Glomerular visceral epithelial cell (primary cell): ENCODE measurements around the gene NELFE.
A peak's percentile ranks its signal among the peaks of the same experiment; 100 is the strongest.

Experiments used
- DNase-seq: peaks from one replicate; pipeline ENCODE4 v3.0.0-alpha.2; 2016; ENCODE audit errors: extremely low spot score

NELFE gene

GRCh38 chr6:31972709-31973350 lies 14.1 kb upstream of the NELFE start:
- peak; percentile 20 for DNase-seq

DNA sequence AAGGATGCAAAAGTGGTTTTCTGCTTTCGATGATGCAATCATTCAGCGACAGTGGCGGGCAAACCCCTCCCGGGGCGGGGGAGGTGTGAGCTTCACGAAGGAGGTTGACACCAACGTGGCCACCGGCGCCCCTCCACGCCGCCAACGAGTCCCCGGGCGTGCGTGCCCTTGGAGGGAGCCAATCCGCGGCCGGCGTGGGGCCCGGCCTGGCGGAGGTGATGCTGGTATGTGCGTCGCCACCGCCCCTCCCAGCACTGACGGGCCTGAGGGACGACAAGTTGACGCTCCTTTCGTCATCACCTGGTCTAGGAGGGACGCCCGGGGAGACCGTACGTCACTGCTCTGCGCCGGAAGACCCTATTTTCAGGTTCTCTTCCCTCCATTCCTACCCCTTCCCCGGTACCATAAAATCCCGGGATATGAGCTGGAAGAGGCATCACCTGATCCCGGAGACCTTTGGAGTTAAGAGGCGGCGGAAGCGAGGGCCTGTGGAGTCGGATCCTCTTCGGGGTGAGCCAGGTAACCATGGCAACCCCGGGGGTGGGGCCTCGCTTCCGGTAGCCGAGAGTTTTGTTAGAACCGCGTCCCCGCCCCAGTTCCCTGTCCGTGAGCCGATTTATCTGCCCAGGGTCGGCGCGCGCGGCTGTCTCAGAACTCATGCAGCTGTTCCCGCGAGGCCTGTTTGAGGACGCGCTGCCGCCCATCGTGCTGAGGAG lies 13.4 kb upstream of the NELFE start, which contains the start of gene DXO:
DXO (minus strand) TSS at position 146 of the 716 bp plus-strand sequence. CDS start 463 bp downstream, outside the sequence.
- DNase-seq, result peak; percentile 97

DNA sequence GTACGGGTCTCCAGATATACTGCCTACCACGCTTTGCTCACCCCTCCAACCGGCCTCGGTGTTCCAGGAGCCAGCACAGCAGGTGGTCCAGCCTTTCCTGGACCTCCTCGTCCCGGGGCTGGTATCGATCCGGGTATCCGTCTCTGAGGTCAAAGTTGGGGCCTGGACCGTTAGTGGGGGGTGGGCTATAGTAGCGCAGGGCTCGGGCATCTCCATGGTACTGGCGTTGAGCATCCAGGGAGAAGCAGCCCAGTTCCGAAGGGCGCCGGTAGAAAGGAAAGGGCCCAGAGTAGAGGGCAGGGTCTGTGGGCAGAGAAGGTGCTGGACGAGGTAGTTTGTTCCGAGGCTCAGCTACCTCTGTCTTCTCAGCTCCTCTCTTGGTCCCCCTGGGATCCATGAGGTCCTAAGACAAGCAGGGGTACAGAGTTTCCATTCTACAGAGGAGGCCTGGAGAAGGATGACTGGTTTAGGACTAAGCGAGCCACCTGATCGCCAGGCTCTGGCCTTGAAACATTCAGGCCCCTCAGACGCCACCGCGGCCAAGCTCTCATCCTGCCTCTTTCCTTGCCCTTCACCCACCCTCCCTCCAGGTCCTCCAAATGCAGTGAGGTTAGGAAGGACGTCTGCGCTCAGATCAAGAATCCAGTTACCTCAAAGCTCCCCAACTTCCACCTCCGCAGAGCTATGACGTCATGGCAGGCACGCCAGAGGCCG lies 12.7 kb upstream of the NELFE start:
- DNase-seq, result no peak

GRCh38 chr6:31970604-31971271 lies 12.0 kb upstream of the NELFE start:
- no peak for DNase-seq

DNA sequence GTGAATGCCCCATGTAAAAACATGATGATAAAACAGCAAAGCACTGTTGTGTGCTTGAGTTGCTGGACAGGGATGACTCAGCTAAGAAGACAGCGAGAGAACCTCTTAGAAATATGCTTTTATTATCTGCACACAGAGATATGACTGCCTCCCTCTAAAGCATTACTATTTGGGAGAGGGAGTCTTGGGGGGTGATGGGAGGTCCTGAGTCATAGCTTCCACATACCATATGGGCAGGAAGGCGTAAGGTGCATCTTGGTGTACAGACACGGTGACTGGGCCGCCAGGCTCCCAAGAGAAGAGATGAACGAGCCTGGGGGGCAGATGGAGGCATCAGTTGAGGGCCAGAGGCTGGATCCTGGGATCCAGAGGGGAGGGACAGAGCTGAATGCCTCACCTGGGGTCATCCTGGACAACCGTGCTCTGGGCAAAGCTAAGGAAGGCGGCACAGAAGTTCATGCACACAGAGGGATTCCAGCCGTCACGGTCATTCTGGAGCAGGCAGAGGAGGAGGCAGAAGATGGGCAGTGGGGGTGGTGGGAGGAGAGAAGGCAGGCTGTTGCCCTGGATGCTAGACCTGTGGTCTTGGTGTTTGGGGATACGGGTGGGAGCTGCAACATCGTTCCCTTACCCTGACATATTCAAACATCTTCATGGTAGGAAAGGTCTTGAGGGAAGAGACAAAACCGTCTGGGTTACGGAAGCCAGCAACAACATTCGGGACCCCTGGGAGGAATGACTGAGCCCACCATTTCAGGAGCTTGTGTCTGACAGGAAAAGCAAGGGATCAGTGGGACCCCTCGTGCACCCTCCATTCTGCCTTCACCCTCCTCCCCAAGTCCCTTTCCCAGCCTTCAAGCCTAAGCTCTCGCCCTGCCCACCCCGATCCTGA lies 11.2 kb upstream of the NELFE start:
- DNase-seq, result peak; percentile 64

- no peak for DNase-seq
Measured at GRCh38 chr6:31968791-31969711, 10.3 kb upstream of the NELFE start.

DNA sequence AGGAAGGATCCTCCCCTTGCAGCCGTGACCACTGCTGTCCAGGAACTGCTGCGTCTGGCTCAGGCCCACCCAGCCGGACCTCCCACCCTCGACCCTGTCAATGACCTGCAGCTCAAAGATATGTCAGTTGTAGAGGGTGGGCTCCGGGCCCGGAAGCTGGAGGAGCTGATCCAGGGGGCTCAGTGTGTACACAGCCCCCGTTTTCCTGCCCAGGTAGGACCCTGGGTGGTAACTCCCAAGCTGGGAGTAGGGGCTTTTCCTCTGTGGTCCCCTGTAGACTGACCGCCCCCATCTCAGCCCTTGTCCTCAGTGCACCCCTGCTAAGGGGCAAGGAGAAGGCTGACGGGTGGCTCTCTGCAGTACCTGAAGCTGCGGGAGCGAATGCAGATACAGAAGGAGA lies 9.6 kb upstream of the NELFE start:
- DNase-seq, result no peak

GRCh38 chr6:31967926-31968320 lies 9.2 kb upstream of the NELFE start:
- DNase-seq, result no peak

DNA sequence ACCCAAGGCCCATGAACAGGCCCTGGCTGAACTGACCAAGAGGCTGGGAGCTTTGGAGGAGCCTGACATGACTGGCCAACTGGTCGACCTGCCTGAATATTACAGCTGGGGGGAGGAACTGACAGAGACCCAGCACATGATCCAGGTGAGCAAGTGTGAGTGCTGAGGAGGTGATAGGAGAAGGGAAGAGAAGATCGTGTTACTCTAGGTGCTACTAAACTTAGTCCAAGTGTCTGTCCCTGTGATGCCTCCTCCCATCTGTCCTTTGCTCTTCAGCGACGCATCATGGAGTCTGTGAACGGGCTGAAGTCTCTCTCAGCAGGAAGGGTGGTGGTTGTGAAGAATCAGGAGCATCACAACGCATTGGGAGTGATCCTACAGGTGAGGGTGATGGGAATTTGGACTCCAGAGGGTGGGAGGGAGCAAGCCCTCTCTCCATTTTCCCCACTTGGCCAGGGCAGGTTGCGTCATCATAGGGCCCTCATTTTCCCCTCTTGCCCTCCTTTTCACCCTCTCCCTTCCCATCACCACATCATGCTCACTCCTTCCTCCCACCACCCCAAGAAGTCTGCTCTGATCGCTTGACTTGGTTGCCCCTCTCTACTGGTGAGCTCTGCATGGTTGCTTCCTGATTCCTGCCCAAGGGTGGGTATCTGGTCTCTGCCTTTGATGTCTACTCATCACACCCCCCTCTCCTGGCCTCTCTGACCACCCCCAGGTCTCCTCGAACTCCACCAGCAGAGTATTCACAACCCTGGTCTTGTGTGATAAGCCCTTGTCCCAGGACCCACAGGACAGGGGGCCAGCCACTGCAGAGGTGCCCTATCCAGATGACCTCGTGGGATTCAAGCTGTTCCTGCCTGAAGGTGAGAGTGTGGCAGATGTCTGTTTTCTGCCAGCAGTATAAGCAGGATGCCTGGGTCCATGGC lies 8.5 kb upstream of the NELFE start:
- DNase-seq, result no peak

- no peak for DNase-seq
Measured at GRCh38 chr6:31966506-31966905, 7.7 kb upstream of the NELFE start.

DNA sequence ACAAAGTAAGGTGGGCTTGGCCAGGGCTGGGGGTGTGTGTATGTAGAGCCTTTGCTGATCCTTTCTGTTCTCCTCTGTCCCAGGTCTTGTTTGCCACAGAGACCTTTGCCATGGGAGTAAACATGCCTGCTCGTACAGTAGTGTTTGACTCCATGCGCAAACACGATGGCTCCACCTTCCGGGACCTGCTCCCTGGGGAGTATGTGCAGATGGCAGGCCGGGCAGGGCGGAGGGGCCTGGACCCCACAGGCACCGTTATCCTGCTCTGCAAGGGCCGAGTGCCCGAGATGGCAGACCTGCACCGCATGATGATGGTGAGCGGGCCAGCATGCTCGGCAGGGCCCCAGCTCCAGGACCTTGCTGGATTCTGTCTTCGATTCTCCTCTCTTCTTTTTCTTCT lies 6.9 kb upstream of the NELFE start:
- DNase-seq, result no peak

DNA sequence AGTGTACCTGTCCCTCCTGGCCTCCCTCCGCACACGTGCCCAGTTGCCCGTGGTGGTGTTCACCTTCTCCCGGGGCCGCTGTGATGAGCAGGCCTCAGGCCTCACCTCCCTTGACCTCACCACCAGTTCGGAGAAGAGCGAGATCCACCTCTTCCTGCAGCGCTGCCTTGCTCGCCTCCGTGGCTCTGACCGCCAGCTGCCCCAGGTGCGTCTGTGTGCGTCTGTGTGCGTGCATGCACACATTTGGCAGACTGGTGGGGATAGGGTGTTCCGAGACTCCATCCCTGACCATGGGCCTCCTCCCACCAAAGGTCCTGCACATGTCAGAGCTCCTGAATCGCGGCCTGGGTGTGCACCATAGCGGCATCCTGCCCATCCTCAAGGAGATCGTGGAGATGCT lies 5.2 kb upstream of the NELFE start:
- DNase-seq, result no peak

DNA sequence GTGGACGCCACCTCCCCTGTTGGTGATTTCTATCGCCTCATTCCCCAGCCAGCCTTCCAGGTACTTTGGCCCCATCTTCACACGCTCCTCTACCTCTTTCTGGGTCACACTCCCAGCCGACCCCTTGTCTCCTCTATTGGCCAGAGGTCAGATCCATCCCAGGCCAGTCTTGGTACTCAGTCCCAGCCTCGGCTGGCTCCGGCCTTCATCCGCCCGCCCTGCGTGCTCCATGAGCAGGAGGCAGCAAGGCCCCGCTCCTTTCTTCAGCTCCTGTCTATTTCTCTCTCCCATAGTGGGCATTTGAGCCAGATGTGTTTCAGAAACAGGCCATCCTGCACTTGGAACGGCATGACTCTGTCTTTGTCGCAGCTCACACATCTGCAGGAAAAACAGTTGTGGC lies 2.8 kb upstream of the NELFE start:
- no peak for DNase-seq

GRCh38 chr6:31958412-31958740 lies 395 bp downstream of the NELFE start:
- no peak for DNase-seq

DNA sequence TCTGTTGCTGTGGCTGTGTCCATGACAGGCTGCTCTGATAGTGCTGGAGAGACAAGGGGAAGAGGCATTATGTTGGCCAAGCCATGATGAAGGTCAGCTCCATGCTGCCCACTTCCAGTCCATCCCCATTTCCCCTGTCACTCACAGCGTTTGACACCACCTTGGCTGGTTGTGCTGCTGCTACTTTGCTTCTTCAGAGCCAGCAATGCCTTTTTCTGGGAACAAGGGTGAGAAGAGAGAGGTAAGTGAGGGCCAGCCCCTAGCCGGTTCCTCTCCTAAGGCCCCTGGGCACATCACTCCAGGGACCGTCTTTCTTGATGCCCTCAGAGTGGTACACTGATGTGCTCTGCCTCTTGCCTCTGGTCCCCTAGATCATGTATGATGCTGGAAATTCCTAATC lies 2.0 kb downstream of the NELFE start:
- DNase-seq, result no peak

DNA sequence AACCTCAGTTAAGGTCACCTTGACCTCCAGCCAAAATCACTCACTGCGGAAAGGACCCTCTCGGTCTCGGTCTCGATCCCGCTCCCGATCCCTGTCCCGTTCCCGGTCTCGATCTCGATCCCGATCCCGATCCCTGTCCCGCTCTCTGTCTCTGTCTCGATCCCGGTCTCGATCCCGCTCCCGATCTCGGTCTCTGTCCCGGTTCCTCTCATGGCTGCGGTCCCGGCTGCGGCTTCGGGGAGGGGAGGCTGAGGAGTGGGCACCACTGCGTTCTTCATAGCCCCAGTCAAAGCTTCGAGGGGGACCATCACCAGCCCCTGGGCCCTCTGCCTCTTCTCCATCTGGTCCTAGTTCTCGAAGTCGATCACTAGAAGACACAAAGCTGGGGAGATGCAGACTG lies 4.3 kb downstream of the NELFE start:
- DNase-seq, result no peak

- DNase-seq, result no peak
Measured at GRCh38 chr6:31952890-31953289, 5.9 kb downstream of the NELFE start.

DNA sequence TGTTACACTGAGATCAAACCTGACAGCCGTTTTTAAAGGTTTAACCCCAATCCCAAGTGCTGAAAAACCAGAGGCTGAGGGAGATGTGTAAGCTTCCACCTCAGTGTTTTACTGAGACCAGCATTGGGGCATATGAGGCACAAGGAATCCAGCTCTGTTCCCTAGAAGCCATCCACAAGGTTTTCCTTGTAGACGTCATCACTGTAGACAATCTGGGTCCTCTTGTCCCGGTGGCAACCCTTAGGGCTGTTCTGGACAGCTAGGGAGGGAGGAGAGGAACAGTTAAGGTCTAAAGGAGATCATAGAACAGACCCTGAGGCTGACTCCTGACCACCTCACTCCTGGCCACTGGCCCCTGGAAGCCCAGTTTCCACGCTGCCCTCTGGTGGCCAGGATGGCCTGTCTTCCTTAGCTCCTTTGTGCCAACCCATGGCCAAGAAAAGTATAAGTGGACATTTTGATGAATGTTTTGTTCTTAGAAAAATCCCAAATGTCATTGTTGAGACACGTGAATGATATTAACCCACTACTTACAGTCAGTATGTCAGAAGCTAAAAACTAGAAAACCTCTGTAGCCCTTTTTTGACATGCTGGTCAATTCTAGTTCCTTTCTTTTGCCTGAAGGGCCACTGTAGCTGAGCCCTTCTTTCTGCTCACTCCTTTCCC lies 6.5 kb downstream of the NELFE start:
- peak; percentile 66 for DNase-seq
